HepG2 (cell line): ENCODE measurements around the gene ZNF22. TPM values are rescaled to one million over a fixed set of nuclear protein-coding genes. Genes with fewer than 3 reads are reported as not detected.

Source experiments
- ARNTL ChIP-seq: sonication (generic); formaldehyde crosslinking; IDR thresholded peaks from 2 replicates; pipeline ENCODE4 v1.4.0; 2020; ENCODE audit warnings: mild to moderate bottlenecking, missing genetic modification reagents
- GFI1 ChIP-seq: sonication (generic); formaldehyde crosslinking; IDR thresholded peaks from 2 replicates; pipeline ENCODE4 v1.5.0; 2020; ENCODE audit warnings: missing genetic modification reagents, mild to moderate bottlenecking, borderline replicate concordance
- GLI4 ChIP-seq: sonication (generic); formaldehyde crosslinking; IDR thresholded peaks from 2 replicates; pipeline ENCODE4 v1.5.1; 2020; ENCODE audit warnings: missing genetic modification reagents, mild to moderate bottlenecking, moderate library complexity, borderline replicate concordance
- HMGA1 ChIP-seq: sonication (generic); formaldehyde crosslinking; conservative IDR thresholded peaks from 2 replicates; pipeline ENCODE4 v1.4.0; 2020; ENCODE audit warnings: missing genetic modification reagents
- PHF21A ChIP-seq: sonication (generic); formaldehyde crosslinking; IDR thresholded peaks from 2 replicates; pipeline ENCODE4 v1.5.0; 2020; ENCODE audit warnings: mild to moderate bottlenecking, missing genetic modification reagents
- RFX1 ChIP-seq: fragments of 450-650 bp; IDR thresholded peaks from 2 replicates; pipeline ENCODE4 v1.6.1; 2017
- RFXAP ChIP-seq: sonication (generic); formaldehyde crosslinking; IDR thresholded peaks from 2 replicates; pipeline ENCODE4 v1.4.0; 2020; ENCODE audit warnings: missing genetic modification reagents, borderline replicate concordance
- SETDB1 ChIP-seq: sonication (generic); formaldehyde crosslinking; IDR thresholded peaks from 2 replicates; pipeline ENCODE4 v1.5.1; 2020; ENCODE audit warnings: missing genetic modification reagents, mild to moderate bottlenecking, borderline replicate concordance
- SP2 ChIP-seq: sonication (generic); formaldehyde crosslinking; IDR thresholded peaks from 2 replicates; pipeline ENCODE4 v1.5.1; 2020; ENCODE audit warnings: mild to moderate bottlenecking, missing genetic modification reagents
- TCF7L2 ChIP-seq: IDR thresholded peaks from 2 replicates; pipeline ENCODE4 v1.6.1; 2011; ENCODE audit warnings: mild to moderate bottlenecking, low read depth, low read length, moderate library complexity
- ZNF441 ChIP-seq: sonication (generic); formaldehyde crosslinking; IDR thresholded peaks from 2 replicates; pipeline ENCODE4 v1.7.0; 2021; ENCODE audit warnings: missing genetic modification reagents, borderline replicate concordance
- ZNF460 ChIP-seq: sonication (generic); formaldehyde crosslinking; IDR thresholded peaks from 2 replicates; pipeline ENCODE4 v1.5.1; 2020; ENCODE audit warnings: missing genetic modification reagents, mild to moderate bottlenecking, borderline replicate concordance
- ZNF552 ChIP-seq: sonication (generic); formaldehyde crosslinking; IDR thresholded peaks from 2 replicates; pipeline ENCODE4 v1.9.0; 2022; ENCODE audit warnings: missing genetic modification reagents, mild to moderate bottlenecking, borderline replicate concordance
- ZNF598 ChIP-seq: sonication (generic); formaldehyde crosslinking; IDR thresholded peaks from 2 replicates; pipeline ENCODE4 v1.5.1; 2020; ENCODE audit warnings: mild to moderate bottlenecking, missing genetic modification reagents, borderline replicate concordance
- ZNF616 ChIP-seq: sonication (generic); formaldehyde crosslinking; IDR thresholded peaks from 2 replicates; pipeline ENCODE4 v1.5.0; 2020; ENCODE audit warnings: low read depth, mild to moderate bottlenecking, missing genetic modification reagents
- ZSCAN12 ChIP-seq: sonication (generic); formaldehyde crosslinking; IDR thresholded peaks from 2 replicates; pipeline ENCODE4 v1.9.0; 2021; ENCODE audit warnings: mild to moderate bottlenecking, missing genetic modification reagents
- ZSCAN30 ChIP-seq: sonication (generic); formaldehyde crosslinking; IDR thresholded peaks from 2 replicates; pipeline ENCODE4 v1.5.0; 2020; ENCODE audit warnings: mild to moderate bottlenecking, missing genetic modification reagents
- polyA plus RNA-seq, 8 experiments: library from polyadenylated mRNA; depleted of rRNA in 3 of 8; stranded (reverse) in 7 of 8; unstranded in 1 of 8; fragments of >200 nt; fragmentation: Illumina TruSeq in 4 of 8; extraction: Trizol in 4 of 8; gene quantifications; 2 replicates each; pipeline versions ENCODE4 v1.2.1 to v1.2.3, GENCODE V29; 2011 to 2016; ENCODE audit warnings: low read depth in 4 of 8, missing spikeins in 1 of 8, mixed read lengths in 1 of 8; ENCODE audit not compliant: insufficient read depth in 1 of 8
- total RNA-seq, 5 experiments: library from RNA; depleted of rRNA; stranded (reverse); fragments of >200 nt; fragmentation: Illumina TruSeq; extraction: Trizol; gene quantifications; 2 replicates each; pipeline ENCODE4 v1.2.3, GENCODE V29; 2016; ENCODE audit warnings: low read depth in 1 of 5
- TF ChIP-seq, protein P1 (sequence below): sonication (generic); formaldehyde crosslinking; IDR thresholded peaks from 2 replicates; pipeline ENCODE4 v1.5.1; 2020; ENCODE audit warnings: missing genetic modification reagents, mild to moderate bottlenecking, borderline replicate concordance
- TF ChIP-seq, protein P2 (sequence below): sonication (generic); formaldehyde crosslinking; IDR thresholded peaks from 2 replicates; pipeline ENCODE4 v1.4.0; 2020; ENCODE audit warnings: mild to moderate bottlenecking, missing genetic modification reagents
- TF ChIP-seq, protein P3 (sequence below): sonication (generic); formaldehyde crosslinking; IDR thresholded peaks from 2 replicates; pipeline ENCODE4 v1.5.0; 2020; ENCODE audit warnings: missing genetic modification reagents, mild to moderate bottlenecking, borderline replicate concordance
- TF ChIP-seq, protein P4 (sequence below): sonication (generic); formaldehyde crosslinking; IDR thresholded peaks from 2 replicates; pipeline ENCODE4 v1.4.0; 2020; ENCODE audit warnings: missing genetic modification reagents
- TF ChIP-seq, protein P5 (sequence below): sonication (generic); formaldehyde crosslinking; IDR thresholded peaks from 2 replicates; pipeline ENCODE4 v1.9.0; 2021; ENCODE audit warnings: missing genetic modification reagents, mild to moderate bottlenecking, borderline replicate concordance

Gene ZNF22
- total and polyA plus RNA-seq, 2 of the 13 experiments (the other 11 are each of a cell fraction or from before 2014, with no cell fraction given): 0.40 to 1.3 TPM

DNA sequence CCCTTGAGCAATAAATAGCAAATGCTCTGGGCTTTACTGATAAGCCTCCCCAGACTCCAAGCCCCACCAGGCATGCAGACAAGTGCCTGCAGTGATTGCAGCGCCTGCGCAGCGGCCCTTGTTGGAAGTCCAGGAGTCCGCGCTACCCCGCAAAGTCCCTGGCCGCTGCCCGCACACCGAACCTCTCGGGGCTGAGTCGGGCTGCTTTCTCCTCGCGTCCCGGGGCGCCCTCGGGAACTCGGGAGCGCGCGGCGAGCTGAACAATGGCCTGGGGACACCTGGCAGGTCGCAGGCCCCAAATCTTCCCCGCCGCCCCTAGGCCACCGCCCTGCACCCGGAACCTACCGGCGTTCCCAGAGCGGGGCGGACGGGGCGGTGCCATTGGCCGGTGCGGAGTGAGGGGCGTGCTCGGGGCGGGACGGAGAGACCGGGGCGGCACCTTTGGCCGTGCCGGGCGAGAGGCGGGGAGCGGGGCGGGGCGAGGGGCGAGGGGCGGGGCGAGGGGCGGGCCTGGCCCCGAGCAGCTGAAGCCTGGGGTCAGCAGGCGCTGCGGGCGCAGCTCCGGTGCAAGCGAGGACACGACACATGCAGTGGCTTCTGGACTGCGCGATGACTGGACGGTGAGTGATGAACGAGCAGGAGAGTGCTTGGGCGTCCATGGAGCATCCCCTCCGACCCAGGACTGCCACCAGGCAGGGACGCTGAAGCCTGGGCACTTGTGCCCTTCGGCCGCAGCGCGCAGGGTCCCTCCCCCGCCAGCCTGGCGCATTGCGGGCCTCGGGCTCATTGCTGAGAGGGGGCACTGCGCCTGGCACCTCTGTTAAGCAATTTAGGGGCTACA is 41.3 kb upstream of the ZNF22 start, which contains the start of gene RASSF4 (continued):
- TF ChIP-seq, protein P1, sequence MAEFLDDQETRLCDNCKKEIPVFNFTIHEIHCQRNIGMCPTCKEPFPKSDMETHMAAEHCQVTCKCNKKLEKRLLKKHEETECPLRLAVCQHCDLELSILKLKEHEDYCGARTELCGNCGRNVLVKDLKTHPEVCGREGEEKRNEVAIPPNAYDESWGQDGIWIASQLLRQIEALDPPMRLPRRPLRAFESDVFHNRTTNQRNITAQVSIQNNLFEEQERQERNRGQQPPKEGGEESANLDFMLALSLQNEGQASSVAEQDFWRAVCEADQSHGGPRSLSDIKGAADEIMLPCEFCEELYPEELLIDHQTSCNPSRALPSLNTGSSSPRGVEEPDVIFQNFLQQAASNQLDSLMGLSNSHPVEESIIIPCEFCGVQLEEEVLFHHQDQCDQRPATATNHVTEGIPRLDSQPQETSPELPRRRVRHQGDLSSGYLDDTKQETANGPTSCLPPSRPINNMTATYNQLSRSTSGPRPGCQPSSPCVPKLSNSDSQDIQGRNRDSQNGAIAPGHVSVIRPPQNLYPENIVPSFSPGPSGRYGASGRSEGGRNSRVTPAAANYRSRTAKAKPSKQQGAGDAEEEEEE: peak; percentile 80; the same call in 1 of the 2 replicates
- 0 out of 2 replicates have a peak, but pooled peaks have one; percentile 34 for TF ChIP-seq ZNF552 (CRISPR knock-in tag)
- peak; percentile 71 for TF ChIP-seq SP2 (CRISPR knock-in tag)
- no peak for TF ChIP-seq GLI4 (CRISPR knock-in tag)
- TF ChIP-seq GFI1 (CRISPR knock-in tag): peak; percentile 96
- TF ChIP-seq, protein P2, sequence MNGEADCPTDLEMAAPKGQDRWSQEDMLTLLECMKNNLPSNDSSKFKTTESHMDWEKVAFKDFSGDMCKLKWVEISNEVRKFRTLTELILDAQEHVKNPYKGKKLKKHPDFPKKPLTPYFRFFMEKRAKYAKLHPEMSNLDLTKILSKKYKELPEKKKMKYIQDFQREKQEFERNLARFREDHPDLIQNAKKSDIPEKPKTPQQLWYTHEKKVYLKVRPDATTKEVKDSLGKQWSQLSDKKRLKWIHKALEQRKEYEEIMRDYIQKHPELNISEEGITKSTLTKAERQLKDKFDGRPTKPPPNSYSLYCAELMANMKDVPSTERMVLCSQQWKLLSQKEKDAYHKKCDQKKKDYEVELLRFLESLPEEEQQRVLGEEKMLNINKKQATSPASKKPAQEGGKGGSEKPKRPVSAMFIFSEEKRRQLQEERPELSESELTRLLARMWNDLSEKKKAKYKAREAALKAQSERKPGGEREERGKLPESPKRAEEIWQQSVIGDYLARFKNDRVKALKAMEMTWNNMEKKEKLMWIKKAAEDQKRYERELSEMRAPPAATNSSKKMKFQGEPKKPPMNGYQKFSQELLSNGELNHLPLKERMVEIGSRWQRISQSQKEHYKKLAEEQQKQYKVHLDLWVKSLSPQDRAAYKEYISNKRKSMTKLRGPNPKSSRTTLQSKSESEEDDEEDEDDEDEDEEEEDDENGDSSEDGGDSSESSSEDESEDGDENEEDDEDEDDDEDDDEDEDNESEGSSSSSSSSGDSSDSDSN (CRISPR knock-in tag): peak; percentile 70
- TF ChIP-seq ZSCAN30: 0 out of 2 replicates have a peak, but pooled peaks have one; percentile 37
- 0 out of 2 replicates have a peak, but pooled peaks have one; percentile 18 for TF ChIP-seq ARNTL (CRISPR knock-in tag)
- no peak for TF ChIP-seq ZNF616
- TF ChIP-seq SETDB1: no peak
- TF ChIP-seq HMGA1: no peak
- TF ChIP-seq, protein P3, sequence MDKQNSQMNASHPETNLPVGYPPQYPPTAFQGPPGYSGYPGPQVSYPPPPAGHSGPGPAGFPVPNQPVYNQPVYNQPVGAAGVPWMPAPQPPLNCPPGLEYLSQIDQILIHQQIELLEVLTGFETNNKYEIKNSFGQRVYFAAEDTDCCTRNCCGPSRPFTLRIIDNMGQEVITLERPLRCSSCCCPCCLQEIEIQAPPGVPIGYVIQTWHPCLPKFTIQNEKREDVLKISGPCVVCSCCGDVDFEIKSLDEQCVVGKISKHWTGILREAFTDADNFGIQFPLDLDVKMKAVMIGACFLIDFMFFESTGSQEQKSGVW (CRISPR knock-in tag): no peak
- TF ChIP-seq, protein P4, sequence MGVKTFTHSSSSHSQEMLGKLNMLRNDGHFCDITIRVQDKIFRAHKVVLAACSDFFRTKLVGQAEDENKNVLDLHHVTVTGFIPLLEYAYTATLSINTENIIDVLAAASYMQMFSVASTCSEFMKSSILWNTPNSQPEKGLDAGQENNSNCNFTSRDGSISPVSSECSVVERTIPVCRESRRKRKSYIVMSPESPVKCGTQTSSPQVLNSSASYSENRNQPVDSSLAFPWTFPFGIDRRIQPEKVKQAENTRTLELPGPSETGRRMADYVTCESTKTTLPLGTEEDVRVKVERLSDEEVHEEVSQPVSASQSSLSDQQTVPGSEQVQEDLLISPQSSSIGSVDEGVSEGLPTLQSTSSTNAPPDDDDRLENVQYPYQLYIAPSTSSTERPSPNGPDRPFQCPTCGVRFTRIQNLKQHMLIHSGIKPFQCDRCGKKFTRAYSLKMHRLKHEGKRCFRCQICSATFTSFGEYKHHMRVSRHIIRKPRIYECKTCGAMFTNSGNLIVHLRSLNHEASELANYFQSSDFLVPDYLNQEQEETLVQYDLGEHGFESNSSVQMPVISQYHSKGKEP (CRISPR knock-in tag): no peak
- no peak for TF ChIP-seq RFX1
- TF ChIP-seq ZSCAN12: no peak
- TF ChIP-seq TCF7L2: no peak
- TF ChIP-seq ZNF460 (CRISPR knock-in tag): no peak
- TF ChIP-seq RFXAP (CRISPR knock-in tag): no peak
- peak; percentile 86 for TF ChIP-seq PHF21A (CRISPR knock-in tag)
- TF ChIP-seq, protein P5, sequence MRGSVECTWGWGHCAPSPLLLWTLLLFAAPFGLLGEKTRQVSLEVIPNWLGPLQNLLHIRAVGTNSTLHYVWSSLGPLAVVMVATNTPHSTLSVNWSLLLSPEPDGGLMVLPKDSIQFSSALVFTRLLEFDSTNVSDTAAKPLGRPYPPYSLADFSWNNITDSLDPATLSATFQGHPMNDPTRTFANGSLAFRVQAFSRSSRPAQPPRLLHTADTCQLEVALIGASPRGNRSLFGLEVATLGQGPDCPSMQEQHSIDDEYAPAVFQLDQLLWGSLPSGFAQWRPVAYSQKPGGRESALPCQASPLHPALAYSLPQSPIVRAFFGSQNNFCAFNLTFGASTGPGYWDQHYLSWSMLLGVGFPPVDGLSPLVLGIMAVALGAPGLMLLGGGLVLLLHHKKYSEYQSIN (CRISPR knock-in tag): no peak
- TF ChIP-seq ZNF598 (CRISPR knock-in tag): no peak
- no peak for TF ChIP-seq ZNF441 (CRISPR knock-in tag)
